HG03159 (cell line): Measurements from ENCODE around the gene CEBPZ.
A peak's percentile ranks its signal among the peaks of the same experiment; 100 is the strongest.

Source experiments
- ATAC-seq: cut with Tn5 transposase; IDR thresholded peaks from one replicate; pipeline ENCODE4 v1.9.1; 2021; ENCODE audit warnings: mild to moderate bottlenecking, moderate library complexity; ENCODE audit not compliant: unreplicated experiment

Gene CEBPZ

DNA sequence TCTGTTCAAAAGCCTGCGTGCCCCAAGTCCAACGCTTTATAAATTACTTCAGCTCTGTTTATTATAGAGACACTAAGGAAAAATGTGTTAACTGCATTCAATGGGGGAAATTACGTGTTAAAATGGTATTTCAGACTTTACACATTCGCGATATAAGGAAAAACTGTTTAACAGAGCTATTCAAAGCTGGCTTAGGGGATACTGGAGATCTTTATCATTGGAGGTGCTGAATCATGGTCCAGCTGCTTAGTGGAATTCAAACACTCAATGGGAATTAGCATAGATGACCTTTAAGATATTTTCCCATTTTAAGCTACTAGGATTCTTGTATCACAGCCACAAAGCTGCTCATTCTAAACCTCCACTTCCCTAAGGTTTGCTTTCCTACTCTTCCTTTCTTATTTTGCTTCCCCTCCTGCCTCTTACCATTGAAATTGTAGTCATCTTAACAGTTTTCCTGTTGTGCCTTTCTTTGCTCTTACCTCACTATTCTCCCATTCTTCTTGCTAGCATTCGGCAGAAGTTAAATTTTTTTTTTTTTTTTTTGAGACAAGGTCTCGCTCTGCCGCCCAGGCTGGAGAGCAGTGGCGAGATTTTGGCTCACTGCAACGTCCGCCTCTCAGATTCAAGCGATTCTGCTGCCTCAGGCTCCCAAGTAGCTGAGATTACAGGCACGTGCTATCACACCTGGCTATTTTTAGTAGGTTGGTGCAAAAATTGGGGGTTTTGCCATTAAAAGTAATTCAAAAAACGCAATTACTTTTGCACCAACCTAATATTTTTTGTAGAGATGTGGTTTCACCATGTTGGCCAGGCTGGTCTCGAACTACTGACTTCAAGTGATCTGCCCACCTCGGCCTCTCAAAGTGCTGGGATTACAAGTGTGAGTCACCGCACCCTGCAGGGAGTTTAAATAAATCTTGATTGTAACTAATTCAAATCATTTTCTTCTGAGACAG lies 49.4 kb downstream of the CEBPZ start:
- ATAC-seq = no peak

DNA sequence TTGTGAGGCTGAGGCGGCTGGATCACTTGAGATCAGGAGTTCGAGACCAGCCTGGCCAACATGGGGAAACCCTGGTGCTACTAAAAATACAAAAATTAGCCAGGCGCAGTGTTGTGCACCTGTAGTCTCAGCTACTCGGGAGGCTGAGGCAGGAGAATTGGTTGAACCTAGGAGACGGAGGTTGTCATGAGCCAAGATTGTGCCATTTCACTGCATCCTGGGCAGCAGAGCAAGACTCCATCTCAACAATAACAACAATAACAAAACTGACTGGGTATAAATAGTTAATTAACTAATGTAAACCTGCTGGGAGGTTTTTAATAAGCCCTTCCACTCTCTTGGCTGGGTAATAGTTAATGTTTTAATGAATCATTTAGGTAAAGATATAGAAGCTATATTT lies 50.8 kb downstream of the CEBPZ start:
- ATAC-seq = no peak

DNA sequence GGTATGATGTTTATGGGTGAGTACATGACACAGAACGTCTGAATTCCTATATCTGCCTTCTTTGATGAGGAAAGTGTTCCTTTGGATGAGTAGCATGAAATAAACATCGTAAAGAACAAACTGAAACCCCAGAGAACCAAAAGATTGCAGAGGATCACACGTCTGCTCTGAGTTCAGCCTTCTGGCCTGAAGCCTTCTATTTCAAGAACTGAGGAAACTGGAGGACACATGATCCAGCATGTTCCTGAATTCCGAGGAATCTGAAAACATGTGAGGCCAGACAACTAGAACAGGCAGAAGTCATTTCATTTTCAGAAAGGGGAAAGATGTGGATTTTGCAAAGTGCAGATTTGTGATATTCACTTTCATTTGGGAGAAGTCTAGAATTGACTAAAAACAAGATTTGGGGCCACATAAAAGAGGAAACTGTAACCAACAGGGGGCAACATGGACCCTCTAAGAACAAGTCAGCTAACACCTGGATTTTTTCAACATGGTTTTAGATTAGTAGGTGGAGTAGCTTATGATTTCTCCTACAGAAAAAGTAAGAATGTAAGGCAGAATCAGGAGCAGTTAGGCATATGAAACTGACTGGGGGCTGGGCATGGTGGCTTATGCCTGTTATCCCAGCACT lies 51.3 kb downstream of the CEBPZ start:
- no peak for ATAC-seq

DNA sequence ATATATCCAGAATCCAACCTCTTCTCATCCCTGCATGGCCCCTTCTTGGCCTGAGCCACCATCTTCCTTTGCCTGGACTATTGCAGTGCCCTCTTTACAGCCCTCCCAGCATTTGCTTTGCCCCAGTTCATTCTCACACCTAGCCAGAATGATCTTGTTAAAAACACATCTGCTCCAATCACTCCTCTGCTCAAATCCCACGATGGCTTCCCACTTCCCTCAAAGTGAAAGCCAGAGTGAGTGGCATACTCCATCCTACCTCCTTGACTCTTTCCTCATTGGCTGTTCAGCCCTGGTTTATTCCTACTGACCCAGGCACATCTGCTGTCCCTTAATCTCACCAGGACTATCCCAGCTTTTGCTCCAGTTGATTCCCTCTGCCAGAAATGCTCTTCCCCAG lies 57.7 kb downstream of the CEBPZ start:
- ATAC-seq = no peak

DNA sequence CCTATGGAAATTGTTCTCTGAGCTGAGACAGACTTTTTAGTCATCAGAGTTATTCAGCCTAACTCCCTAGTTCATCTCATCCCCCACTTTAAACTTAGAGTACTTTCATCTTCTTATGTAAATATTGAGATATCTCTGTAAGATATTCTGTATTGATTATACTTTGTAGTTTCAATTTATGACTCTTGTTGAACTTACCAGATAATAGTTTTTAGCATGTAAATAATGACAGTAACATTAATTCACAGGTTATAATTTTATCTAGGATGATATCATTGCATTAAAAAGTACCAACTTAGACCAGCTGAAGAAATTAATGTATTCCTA lies 59.8 kb downstream of the CEBPZ start:
- ATAC-seq = no peak

DNA sequence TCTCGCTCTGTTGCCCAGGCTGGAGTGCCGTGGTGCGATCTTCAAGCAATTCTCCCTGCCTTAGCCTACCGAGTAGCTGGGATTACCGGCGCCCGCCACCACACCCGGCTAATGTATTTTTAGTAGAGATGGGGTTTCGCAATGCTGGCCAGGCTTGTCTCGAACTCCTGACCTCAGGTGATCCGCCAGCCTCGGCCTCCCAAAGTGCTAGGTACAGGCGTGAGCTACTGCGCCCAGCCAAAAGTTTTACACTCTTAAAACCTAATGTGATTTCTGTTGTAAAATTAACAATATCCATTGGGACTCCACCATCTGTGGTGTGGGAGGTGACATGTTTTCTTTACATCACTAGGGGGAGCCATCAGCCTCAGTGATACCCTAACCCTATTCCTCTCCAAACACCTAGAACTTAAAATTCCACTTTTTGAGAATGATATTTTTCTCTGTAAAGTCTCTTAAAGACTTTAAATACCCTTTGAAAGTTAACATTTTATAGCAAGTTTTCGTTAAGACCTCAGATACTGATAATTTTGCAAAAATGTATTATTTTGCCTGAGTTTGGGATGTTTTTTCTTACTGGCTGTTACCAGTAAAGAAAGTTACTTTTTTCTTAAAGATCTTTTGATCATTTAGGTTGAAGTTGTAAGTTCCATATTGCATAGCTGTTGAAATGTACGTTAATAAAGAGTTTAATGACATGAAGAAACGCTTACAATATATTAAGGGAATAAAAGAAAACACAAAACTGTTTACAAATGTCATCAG lies 63.0 kb downstream of the CEBPZ start:
- ATAC-seq = peak; percentile 50

DNA sequence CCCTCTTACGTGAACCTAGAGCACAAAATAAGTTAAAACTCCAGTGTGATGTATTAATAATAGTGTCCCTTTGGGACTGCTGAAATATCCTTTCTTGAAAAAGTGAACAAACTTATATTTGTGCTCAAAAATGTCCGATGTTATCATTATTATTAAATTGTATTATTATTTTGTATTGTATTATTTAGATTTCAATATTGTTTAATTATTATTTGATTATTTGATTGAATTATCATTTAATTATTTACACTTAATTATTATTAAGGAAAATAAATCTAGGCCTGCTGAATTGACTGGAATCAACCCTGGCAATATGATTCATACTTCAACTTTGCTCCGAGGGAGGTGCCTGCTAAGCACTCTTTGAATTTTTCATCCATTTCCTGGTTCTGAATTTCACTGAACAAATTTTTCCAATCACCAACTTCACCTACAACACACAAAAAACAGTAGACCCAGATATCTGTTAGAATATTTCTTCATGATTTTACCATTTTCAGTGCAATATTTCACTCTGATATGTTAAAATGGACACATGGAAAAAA lies 63.7 kb downstream of the CEBPZ start:
- ATAC-seq = no peak

DNA sequence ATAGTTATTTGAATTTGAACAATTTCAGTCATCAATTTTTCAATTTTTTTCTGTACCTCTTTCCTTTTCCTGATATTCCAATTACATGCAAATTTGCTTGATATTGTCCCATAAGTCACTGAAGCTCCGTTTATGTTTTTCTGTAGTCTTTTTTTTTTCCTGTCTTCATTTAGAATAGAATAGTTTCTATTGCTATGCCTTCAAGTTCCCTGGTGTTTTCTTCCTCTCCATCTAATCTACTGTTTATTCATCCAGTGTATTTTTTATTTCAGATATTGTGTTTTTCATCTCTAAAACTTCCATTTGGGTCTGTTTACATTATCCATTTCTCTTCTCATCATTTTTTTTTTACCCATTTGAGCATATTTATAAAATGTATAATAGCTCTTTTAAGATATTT lies 66.6 kb downstream of the CEBPZ start:
- no peak for ATAC-seq

DNA sequence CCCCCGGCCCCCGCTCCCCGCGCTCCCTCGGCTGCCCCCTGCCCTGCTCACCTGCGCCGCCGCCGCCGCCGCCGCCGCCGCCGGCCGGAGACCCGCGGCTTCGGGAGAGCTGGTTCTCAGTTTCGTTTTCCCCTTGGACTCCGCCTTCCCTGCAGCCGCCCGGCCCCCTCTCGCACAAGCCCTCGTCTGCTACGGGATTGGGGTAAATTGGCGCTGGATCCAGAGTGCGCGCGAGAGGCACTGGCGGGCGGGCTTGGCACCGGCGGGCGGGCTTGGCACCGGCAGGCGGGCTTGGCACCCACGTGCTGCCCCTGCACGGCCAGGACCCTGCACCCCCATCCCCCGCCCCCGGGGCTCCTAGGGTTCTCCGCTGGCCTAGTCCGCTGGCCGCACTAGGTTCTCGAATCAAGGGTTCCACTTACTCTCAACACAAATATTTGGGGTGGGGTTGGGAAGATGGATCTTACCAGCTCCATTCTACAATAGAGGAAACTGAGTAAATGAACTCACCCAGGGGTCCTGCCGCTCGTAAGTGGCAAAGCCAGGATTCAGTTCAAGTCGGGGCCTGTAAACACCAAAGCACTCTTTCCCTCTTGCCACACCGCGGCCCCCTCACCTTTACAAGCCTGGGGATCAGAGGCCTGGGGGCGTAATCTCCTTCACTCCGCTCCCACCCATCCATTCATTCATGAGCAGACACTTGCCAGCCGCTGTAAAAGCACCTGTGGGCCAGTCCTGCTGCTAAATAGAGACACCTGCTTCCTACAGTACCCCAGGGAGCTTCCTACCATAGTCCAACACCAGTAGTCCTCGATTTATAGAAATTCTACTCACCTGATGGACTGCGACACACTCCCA lies 74.3 kb downstream of the CEBPZ start, which contains the start of gene EIF2AK2:
Gene EIF2AK2 (minus strand): TSS at position 124 of the 858 bp plus-strand sequence. CDS start 9,174 bp downstream, outside the sequence.
- ATAC-seq = peak; percentile 83

DNA sequence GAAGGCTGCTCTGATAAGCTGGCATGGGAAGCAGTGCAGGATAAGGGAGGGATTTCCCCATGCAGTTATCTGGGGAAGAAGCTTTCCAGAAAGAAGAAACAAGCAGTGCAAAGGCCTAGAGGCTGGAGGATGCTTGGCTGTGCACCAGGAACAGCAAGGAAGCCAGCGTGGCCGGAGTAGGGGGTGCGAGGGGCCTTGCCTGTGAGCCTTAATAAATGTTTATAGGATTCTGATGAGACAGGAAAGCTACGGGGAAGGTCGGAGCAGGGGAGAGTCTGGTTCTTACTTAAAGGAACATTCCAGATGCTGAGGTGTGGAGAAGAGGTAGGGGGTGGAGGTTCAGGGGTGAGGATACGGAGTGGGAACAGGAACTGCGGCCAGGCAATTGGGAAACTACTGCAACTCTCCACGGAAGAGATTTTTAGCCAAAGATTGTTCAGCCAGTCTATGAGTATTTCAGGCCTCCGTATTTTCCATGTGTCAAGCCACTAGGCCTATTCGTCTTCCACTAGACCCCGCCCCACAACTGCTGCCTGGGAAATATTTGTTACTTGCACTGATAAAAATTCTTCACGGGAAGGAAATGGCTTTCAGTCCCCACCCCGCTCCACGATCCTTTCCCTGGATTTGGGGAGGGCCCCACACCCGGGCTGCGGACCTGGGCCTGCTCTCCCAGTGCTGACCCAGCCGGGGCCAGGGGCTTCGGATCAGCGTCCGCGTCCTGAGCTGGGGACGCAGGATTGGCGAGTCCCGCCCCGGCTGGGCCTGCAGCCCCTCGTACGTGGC lies 75.1 kb downstream of the CEBPZ start:
- ATAC-seq = peak; percentile 25

DNA sequence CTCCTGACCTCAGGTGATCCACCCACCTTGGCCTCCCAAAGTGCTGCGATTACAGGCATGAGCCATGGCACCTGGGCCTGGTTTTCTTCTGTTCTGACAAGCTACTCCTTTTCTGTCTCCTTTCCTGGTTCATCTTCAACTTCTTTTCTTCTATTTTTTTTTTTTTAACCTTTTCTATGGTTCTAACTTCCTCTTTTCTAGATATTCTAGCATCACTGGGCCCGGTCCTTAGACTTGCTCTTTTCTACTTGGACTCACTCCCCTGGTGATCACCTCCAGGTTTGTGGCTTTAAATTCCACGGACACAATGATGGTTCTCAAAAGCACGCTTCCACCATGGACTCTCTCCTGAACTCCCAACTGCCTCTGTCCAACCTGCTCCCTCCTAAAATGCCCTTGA lies 76.6 kb downstream of the CEBPZ start:
- no peak for ATAC-seq

DNA sequence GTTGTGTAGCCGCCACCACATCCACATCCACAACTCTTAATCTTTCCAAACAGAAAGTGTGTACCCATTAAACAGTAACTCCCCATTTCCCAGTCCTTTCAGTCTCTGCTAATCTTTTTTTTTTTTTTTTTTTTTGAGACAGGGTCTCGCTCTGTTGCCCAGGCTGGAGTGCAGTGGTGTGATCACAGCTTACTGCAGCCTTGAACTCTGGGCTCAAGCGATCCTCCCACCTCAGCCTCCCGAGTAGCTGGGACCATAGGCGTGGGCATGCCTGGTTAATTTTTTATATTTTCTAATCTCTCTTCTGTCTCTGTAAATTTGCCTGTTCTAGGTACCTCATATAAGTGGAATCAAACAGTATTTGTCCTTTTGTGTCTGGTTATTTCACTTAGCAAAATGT lies 78.2 kb downstream of the CEBPZ start:
- ATAC-seq = no peak
